HL-60 (cell line): ENCODE results near the gene DHX32.
"Not testable (repeated sequence)": the region's sequence is repeated elsewhere in the genome, so short reads cannot be mapped to it uniquely, and the experiment has no call there.

Source experiments
- DNase-seq, 2 experiments: peaks; one replicate each; pipeline ENCODE4 v3.0.0-alpha.2; 2010 to 2020; ENCODE audit warnings: low read depth in 1 of 2, low spot score in 1 of 2
- H3K27ac ChIP-seq: fragments of 250-450 bp; sonication (Bioruptor Pico); replicated peaks from 2 replicates; pipeline ENCODE4 v1.5.1; 2020; ENCODE audit warnings: mild to moderate bottlenecking, moderate library complexity
- H3K27me3 ChIP-seq: fragments of 250-450 bp; sonication (Bioruptor Pico); 2 replicates; pipeline ENCODE4 v1.5.1; 2021; ENCODE audit warnings: mild to moderate bottlenecking, moderate library complexity; ENCODE audit not compliant: insufficient read depth, poor library complexity, severe bottlenecking
- H3K4me3 ChIP-seq: replicated peaks from 2 replicates; pipeline ENCODE4 v1.5.1; 2011; ENCODE audit warnings: mild to moderate bottlenecking, control low read depth, low read length; ENCODE audit not compliant: insufficient read depth
- SPI1 ChIP-seq: IDR thresholded peaks from 2 replicates; pipeline ENCODE4 v1.6.1; 2012; ENCODE audit warnings: low read depth, mild to moderate bottlenecking, borderline replicate concordance

DHX32 gene

GRCh38 chr10:125907598-125907997, 26.5 kb upstream of the DHX32 start:
- H3K4me3 ChIP-seq, H3K27me3 ChIP-seq, H3K27ac ChIP-seq: not testable (repeated sequence)
- peak; percentile 93 for TF ChIP-seq SPI1
- peak in 1 of 2 experiments; percentile 68 for DNase-seq

DNA sequence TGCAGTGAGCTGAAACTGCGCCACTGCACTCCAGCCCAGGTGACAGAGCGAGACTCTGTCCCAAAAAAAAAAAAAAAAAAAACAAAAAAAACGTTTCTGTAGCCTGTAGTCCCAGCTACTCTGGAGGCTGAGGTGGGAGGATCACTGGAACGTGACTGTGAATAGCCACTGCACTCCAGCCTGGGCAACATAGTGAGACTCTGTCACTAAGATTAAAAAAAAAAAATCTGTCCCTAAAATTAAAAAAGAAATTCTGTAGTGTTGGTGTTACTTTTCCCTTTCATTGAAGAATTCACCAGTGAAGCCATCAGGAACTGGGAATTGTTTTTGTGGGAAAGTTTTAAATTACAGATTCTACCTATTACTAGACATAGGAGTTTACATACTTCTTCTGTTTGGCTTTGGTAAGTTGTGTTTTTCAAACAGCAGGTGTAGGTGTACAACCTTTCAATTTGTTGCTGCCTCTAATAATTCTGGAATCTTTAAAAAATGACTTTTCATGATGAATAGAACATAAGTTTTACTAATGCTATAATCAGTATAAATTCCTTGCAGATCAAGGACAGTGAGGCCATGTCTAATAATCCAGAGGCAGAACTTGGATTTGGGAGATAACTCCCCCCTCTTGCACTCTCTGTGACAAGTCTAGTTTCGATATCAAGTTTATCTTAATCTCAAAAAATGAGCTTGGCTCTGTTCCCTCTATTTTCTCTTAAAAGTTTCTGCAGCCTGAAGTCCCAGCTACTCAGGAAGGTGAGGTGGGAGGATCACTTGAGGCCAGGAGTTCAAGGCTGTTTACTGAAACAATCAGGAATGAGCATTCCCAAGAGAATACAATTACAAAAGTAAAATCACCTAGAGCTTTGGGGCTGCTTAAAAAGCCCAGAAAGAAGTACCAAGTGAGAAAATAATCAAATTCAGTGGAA, 24.2 kb upstream of the DHX32 start:
- not testable (repeated sequence) for H3K27ac ChIP-seq, H3K4me3 ChIP-seq, DNase-seq, H3K27me3 ChIP-seq

DNA sequence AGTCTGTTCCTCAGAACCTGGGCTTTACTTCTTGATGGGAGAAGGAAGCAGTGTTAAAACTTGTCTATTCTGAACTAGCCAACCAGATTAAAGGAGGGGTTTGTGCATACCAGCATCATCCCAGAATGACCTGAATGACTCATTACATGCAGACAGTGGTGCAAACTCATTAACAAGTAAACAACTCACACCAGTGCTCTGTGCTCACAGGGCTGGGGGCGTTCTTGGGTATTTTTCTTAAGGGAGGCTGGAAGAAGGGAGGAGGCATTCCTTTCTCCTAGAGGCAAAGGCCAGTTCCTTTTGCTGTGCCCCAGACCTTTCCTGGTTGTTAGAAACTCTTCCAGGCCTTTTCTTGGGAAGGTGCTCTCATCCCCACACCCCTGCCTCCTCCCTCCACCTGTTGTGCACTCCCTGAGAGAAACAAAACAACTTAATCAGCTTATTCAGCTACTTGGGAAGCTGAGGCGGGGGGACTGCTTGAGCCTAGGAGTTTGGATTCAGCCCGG, 22.1 kb upstream of the DHX32 start:
- not testable (repeated sequence) for H3K4me3 ChIP-seq, H3K27ac ChIP-seq, DNase-seq, H3K27me3 ChIP-seq

GRCh38 chr10:125900963-125901362, 19.9 kb upstream of the DHX32 start:
- not testable (repeated sequence) for DNase-seq, H3K27ac ChIP-seq, H3K4me3 ChIP-seq, H3K27me3 ChIP-seq

DNA sequence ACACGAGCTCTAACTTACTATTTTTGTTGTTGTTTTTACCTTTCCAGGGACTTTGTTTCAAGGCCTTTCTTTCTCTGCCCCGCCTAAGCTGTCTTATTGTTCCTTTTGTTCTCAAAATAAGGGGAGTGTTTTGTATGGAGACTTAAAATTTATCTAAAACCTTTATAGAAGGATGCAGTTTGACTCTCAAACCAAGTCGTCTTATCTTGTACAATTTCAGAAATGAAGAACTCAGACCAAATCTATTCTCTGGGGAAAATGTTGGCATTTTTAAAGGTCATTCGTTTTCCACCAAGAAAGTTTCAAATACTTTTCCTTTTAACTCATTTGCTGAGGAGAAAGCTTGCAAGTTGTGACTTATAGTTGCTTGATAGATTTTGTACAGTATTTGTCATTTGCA, 16.2 kb upstream of the DHX32 start:
- not testable (repeated sequence) for H3K27ac ChIP-seq, H3K27me3 ChIP-seq, DNase-seq, H3K4me3 ChIP-seq

- DNase-seq = peak; percentile 64 to 88
- Histone ChIP-seq H3K27ac (peak within 1 kb of the TSS; percentile 72), H3K4me3 (peak within 1 kb of the TSS; percentile 96)
- H3K27me3 ChIP-seq = not testable (repeated sequence)
- peak; percentile 34; the same call in 1 of the 2 replicates for TF ChIP-seq SPI1
Measured at GRCh38 chr10:125896088-125896934, 15.2 kb upstream of the DHX32 start, which contains the start of gene FANK1. Gene FANK1 (plus strand): TSS chr10:125896564. CDS start chr10:125896643, 79 bp downstream.

GRCh38 chr10:125895130-125896087, 14.3 kb upstream of the DHX32 start:
- not testable (repeated sequence) for H3K27me3 ChIP-seq
- DNase-seq = peak; percentile 12 to 49
- Histone ChIP-seq H3K27ac (peak overlapping the region; percentile 72), H3K4me3 (peak overlapping the region; percentile 96)

GRCh38 chr10:125894176-125894575, 13.1 kb upstream of the DHX32 start:
- H3K27ac ChIP-seq, H3K27me3 ChIP-seq, H3K4me3 ChIP-seq, DNase-seq: not testable (repeated sequence)

DNA sequence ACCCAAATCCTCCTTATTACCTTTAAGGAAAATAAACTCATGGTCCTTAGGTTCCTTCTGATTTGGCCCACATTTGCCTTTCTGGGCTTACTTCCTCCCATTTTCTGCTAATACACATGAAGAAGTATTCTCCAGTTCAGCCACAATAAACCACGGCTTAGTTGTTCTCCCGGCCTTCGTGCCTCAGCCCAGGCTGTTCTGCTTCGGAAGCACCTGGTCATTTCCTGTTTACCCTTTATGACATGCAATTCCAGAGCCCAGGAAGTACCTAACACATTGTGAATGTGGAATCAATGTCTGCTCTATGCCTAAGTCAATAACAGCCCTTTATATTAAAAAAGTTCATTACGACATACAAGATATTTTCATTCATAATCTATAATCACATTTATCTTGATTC, 11.3 kb upstream of the DHX32 start:
- not testable (repeated sequence) for H3K4me3 ChIP-seq, H3K27ac ChIP-seq, H3K27me3 ChIP-seq, DNase-seq

DNA sequence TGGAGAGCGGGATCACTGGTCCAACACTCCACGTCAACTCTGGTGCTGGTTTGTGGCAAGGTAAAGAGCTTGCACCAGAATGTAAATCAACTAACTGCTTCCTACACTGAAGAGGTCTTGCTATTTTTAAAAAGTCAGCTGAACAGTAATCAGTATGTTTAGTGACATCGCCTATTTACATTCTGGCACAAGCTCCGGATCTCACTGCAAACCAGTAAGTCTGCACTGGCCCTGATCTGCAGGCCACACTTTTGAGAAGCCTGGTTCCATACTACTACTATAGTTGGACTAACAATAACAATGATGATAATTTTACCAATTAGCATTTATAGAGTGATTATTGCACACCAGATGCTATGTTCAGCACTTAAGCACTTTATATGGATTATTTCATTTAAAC, 8.3 kb upstream of the DHX32 start:
- DNase-seq, H3K27ac ChIP-seq, H3K4me3 ChIP-seq, H3K27me3 ChIP-seq: not testable (repeated sequence)
